K562 (cell line): ENCODE results near the gene RASD1.

Experiments
- DDX20 ChIP-seq: fragments of 450-650 bp; IDR thresholded peaks from 2 replicates; pipeline ENCODE4 v1.6.1; 2016; ENCODE audit warnings: missing genetic modification characterization, low read depth, mild to moderate bottlenecking, missing compliant biosample characterization, moderate library complexity
- IRF1 ChIP-seq: sonication (generic); formaldehyde crosslinking; IDR thresholded peaks from 2 replicates; pipeline ENCODE4 v1.8.0; 2022; ENCODE audit warnings: missing genetic modification reagents, mild to moderate bottlenecking, borderline replicate concordance
- ZZZ3 ChIP-seq: fragments of 450-650 bp; IDR thresholded peaks from 2 replicates; pipeline ENCODE4 v1.6.1; 2016; ENCODE audit warnings: antibody characterized with exemption, mild to moderate bottlenecking, moderate library complexity

GRCh38 chr17:17476865-17477467 lies 19.2 kb downstream of the RASD1 start, which contains the start of gene MED9:
- TF ChIP-seq ZZZ3 = no peak
- no peak for TF ChIP-seq DDX20 (tag)
- TF ChIP-seq IRF1 (CRISPR knock-in tag) = no peak
